Fibroblast of skin of back (primary cell): ENCODE results near the gene FGFBP2. TPM values are rescaled to one million over a fixed set of nuclear protein-coding genes. Genes with fewer than 3 reads are reported as not detected.

Experiments used
- DNase-seq: peaks from one replicate; pipeline ENCODE4 v3.0.0-alpha.2; 2013
- polyA plus RNA-seq, 2 experiments: library from polyadenylated mRNA; unstranded; fragments of 120-200 nt; gene quantifications; one replicate each; pipeline ENCODE4 v1.2.1, GENCODE V29; 2013; ENCODE audit not compliant: insufficient read length in 2 of 2

FGFBP2 gene, protein sequence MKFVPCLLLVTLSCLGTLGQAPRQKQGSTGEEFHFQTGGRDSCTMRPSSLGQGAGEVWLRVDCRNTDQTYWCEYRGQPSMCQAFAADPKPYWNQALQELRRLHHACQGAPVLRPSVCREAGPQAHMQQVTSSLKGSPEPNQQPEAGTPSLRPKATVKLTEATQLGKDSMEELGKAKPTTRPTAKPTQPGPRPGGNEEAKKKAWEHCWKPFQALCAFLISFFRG
- polyA plus RNA-seq (2013, experiment 1 of 2; ENCODE audit: insufficient read length) = not detected
- not detected for polyA plus RNA-seq (2013, experiment 2 of 2; ENCODE audit: insufficient read length)

DNA sequence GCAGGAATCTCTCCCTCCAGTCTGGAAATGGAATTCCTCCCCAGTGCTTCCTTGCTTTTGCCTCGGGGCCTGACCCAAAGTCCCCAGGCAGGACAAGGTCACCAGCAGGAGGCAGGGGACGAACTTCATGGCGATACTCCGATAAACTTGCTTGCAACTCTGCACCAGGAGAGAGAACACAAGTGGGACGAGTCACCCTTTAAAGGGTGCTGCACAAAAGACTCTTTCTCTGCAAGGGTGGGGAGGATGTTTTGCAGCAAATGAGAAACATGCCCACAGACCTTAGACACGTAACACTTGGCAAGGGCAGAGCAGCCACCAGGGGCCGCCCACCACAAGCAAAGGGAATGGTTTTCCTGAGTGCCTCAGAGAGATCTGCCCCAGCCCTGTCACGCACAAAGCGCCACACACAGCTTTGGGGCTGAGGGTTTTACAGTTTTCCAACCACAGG lies at the start of gene FGFBP2:
FGFBP2 (minus strand) TSS at position 175 of the 451 bp plus-strand sequence; CDS start at position 129, 46 bp downstream.
- peak; percentile 61 for DNase-seq

DNA sequence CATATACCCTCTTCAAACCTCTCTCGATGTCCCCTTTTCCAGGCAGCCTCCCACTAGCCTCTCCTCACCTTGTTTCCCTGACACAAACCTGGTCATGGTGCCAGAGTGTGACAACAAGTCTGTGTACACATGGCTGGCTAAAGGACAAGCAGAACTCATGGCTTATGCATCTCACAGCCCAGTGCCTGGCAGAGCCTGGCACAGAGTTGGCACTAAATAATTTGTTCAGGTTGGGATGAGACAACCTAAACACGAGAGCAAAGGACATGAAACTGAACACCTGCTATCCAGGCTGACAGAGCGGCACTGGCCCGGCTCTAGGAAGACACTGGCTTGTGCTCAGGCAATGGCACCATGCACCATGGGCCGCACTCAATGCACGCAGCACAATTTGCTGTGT lies 48.2 kb upstream of the FGFBP2 start:
- DNase-seq = no peak

DNA sequence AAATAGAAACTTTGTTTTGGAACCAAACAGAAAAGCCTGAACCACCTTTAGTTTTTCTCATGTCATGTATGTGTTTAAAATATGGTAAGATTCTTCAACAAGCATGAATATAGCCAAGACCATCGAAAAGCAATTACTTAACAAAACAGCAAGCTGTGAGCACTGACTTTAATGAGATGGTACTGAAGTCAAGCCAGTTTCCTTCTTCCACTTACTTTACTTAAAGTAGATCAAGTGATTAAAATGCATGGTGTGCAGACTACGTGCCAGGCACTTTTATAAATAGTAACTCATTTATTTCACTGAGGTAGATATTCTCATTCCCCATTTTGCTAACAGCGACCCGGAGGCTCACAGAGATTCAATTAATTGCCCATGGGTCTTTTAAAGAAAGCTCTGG lies 46.2 kb upstream of the FGFBP2 start:
- DNase-seq = no peak

DNA sequence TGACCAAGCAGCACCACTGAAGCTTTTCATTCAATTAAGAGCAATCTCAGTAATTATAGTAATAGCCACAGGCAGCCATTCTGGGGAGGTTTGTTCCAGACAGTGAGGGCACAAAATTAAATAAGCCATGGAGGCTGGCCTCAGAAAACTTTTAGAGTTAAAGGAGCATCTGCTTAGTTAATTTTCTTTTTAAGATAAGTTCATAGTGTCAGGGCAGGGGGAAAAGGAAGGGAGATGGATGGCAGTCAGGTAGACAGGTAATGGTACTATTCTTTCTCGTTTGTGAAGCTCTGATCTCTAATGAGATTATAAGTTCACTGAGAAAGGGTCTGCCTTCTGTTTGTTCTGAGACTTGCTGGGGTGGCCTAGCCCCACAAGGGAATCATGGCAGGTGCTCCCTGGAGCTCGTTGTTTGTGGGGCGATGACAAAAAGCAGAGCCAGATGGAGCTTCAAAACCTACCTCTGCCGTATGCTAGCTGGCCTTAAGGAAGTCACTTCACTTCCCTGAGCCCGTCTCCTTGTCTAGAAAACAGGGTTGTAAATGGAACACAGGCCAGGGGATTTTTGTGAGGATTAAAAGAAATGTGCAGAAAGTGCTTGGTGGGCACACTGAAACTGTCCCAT lies 44.6 kb upstream of the FGFBP2 start:
- DNase-seq = no peak

DNA sequence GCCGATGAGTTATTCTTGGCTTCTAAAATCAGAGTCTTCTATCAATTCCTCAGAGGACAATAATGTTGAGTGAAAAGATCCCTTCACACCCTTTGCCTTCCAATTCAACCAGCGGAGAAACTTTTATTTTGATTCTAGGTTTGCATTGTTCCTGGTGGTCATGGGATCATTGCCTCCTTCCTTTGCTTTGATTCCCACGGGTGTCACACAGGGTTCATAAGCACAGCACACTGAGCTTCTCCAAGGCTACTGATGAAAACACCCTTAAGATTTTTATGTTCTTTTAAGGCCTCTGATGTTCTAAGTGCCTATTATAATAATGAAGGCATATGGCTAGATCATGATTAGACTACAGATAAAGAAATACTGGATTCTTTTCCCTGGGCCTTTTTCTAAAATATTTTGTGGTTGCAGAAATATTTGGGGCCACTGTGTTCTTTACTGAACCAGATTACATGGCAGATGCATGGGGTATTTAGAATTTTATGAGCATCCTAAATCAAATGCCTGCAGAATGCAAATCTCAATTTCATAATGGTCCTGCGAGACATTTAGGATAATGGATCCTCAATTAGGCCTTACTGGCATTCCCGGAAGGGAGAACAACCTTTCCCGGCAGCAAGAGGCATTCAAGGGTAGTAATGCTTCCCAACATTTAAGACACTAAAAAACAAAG lies 43.9 kb upstream of the FGFBP2 start:
- DNase-seq = no peak

DNA sequence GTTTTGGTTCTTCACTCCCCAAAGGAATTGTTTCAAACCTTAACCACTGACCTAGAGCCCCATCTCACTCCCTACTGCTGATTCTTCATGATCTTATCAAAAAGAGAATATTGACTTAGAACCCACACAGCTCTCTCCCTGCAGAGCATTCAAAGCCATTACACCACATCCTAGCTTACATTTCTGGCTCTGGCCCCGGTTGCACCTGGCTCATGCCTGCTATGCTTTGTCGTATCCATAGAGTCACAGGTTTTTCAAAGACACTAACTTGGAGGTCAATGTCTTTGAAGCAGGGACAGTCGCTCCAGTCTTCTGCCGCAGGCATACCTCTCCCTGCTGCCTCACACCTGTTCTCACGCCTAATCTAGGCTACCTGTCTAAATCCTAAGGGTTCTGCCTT lies 42.7 kb upstream of the FGFBP2 start:
- DNase-seq = no peak

DNA sequence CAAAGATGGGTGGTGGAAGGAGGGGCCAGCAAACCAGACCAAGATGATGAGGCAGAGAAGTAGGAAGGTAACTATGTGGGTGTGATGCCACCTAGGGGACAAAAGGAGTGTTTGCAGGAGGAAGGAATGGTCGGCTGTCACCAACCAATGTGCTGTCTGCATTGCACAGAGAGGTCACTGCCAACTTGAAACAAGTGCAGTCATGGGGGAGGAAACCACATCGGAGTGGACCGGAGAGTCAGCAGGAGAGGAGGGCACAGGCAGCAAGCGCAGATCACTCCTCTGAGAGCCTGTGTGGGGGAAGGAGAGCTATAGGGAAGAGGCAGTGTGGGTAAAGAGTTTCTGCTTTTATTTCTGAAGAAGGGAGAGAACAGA lies 38.5 kb upstream of the FGFBP2 start:
- peak; percentile 74 for DNase-seq

DNA sequence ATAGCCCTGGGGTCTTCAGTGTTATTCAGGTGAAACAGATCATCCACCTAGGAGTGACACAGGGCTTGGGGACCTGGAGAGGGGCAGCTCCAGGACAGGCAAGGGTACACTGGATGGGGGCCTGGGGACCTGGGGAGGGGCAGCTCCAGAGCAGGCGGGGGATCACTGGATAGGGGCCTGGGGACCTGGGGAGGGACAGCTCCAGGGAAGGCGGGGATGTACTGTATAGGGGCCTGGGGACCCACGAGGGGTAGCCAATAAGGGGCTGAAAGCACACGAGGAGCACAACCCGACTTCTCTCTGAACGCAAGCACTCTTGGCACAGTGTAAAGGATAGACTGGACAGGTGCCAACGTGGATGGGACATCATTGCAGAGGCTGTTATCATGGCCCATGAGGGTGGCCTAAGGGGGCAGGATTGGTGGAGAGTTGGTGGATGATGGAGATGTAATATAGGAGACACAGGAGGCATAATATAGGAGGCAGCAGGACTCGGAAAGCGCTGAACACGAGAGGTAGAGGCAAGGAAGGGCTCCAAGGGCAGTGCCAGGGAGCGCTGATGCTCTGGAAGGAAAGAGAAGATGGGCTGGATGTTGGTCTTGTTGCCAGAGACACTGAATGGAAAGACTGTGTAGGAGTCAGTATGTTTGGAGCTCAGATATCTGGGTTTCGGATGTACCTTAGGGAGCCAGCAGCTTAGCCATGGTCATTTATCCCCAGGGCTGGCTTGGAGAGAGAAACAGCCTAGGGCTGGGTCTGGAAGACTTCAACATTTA lies 37.9 kb upstream of the FGFBP2 start:
- DNase-seq = no peak

DNA sequence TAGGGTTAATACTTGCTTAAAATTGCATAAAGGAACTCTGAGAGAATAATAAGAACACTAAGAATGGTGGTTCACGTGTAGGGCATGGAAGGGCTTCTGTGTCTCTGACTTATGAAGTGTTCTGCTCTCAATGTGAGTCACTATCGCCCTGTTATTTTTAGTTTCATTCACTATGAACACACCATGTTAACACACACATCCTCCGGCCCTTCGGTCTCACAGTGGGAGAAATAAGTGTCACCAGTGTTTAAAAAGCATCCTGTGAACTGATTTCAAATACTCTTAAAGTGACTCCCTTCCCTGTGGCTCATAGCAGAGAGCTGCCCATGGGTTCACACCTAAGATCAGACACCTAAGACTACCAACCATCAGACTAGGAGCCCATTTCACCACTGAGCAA lies 33.8 kb upstream of the FGFBP2 start:
- peak; percentile 8 for DNase-seq

DNA sequence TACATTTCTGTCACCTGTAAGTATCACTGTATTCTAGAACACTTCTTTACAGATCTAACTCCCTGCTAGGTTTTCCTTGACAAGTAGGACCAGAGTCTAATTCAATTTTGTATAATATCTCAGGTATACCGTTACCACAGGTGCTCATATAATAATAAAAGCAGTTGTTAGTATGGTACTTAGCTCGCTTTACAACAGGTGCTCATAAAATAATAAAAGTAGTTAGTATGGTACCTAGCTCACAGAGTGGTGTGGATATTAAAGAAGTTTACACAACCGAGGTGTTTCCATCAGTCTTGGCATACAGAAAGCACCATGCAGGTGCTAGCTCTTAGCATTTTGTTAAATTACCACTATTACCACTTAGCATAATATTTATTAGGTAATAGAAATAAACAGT lies 32.9 kb upstream of the FGFBP2 start:
- no peak for DNase-seq

DNA sequence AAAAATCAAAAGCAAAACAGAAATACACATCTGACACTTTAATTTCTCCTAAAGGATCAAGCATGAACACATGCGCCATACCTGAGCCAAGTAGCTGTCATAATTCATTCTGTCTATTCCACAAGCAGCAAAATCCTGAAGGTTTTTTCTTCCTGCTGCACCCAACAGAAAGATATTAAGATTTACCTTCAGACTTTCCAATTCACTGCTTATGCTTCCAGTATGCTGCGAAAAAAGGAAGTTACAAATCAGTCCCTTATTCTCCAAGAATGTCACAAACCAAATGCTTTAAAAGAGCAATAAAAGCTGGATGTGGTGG lies 29.2 kb upstream of the FGFBP2 start:
- DNase-seq = no peak

DNA sequence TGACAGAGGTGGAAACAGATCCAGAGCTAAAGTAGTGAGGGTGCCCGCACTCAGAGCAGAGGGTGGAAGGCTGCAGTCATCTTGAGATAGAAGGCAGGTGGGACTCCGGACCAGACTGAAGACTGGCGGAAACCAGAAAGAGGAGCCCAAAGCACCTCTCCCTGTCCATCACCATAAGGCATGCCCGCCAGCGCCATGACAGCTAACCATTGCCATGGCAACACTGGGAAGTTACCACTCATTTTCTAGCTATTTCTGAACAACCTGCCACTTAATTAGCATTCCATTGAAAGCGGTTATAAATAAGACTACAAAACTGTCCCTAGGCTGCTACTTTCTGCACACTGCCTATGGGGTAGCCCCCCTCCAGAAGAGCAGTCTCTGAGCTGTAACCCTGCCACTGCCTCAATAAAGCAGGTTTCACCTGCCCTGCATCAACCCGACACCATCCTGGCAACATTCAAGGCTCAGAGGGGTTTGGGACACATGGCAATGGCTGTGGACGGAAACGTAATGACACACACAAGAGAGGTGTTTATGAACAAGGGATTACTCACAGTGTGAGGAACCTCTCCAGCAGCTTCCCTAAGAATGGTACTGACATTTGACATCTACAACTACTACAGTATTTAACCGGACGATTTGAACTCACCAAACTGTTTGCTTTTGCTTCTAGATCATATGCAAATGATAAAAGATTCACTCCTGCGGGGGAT lies 27.8 kb upstream of the FGFBP2 start:
- DNase-seq = no peak

DNA sequence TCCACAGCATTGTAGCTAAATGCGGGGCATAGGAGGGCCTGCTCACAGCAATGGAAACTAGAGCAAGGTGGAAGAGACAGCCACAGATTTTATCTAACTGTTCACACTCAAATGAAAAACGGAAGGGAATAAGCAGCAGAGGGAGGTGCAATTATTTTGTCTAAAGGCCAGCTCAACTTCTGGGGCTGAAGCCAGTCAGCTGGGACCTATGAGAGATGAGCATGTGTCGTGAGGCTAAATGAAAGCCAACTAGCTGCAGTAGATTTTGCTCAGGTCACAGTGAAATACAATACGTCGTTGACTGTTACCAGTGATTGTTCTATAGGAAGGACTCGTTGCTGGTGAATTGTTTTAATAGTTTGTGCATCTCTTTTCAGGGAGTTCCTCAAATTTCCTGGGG lies 26.4 kb upstream of the FGFBP2 start:
- no peak for DNase-seq

DNA sequence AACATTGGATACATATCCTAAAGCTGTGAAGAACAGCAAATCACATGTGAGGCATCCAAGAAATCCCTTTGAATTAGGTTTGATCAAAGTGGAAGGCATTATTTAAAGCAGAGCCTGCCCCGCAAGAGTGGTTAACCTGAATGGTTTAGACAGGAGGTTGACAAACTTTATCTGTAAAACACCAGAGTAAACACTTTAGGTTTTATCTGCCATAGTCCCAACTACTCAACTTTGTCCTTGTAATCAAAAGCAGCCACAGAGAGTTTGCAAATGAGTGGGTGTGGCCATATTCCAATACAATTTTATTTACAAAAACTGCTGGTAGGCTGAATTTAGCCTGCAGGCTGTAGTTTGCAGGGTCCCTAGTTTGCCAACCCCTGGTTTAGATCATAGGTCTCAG lies 25.2 kb upstream of the FGFBP2 start:
- DNase-seq = no peak

DNA sequence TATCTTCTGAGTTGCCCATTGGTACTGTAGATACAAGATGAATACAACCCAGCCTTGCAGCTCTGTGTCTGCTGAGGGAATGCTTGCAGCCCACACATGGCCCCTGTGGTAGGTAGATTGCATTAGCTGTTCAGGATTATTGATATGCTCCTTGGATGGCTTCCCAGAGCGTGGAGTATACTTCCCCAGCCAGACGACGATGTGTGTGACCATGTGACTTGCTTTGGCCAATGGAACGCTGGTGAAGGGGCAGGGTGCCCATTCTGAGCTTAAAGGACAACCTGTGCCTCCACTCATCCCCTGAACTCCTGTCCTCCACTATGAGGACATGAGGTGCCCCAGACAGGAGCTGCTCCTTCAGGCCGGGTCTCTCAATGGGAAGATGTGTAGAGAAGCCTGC lies 23.9 kb upstream of the FGFBP2 start:
- no peak for DNase-seq

DNA sequence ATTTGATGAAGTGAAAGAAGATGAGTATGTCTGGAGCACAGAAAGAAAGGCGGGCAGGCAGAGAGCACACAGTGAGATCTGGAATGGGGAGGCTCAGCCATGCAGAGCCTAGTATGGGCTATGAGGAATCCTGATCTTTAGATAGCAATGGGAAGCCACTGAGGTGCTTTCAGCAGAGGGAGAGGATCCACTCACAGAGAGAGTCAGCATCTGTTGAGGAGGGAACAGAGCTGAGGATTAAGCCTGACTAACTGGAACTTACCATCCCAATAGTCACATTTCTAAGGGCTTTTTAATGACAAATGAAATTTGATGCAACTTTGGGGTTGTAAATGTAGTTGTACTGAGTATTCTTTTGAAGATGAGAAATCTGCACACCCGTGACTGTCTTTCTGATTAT lies 20.6 kb upstream of the FGFBP2 start:
- DNase-seq = no peak

DNA sequence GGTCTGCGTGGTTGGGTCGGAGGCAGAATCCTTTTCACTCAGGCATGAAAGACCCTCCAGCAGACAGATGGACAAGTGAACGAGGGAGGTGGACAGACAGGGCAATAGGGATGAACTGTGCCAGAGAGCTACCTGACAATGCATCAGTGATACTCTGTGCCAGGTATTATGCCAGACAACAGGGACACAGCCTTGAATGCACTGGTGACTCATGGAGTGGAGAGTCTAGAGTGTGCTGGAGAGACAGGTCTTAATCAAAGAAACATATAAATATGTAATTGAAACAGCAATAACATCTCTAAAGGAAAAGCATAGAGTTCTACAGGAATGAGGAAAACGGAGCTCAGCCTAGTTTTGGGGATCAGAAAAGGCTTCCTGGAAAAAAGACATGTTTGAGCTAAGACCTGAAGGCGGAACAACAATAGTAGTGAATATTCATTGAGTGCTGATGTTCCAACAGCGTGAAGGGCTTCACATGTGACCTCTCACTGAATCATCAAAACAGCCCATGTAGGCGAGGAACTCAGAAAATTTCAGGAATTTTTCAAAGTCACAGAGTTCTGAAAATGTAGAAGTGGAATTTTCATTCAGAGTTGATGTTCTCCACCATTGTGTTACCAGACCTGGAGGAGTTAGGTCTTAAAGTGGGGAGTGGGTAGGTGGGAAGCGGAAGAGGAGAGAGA lies 20.0 kb upstream of the FGFBP2 start:
- DNase-seq = peak; percentile 42

DNA sequence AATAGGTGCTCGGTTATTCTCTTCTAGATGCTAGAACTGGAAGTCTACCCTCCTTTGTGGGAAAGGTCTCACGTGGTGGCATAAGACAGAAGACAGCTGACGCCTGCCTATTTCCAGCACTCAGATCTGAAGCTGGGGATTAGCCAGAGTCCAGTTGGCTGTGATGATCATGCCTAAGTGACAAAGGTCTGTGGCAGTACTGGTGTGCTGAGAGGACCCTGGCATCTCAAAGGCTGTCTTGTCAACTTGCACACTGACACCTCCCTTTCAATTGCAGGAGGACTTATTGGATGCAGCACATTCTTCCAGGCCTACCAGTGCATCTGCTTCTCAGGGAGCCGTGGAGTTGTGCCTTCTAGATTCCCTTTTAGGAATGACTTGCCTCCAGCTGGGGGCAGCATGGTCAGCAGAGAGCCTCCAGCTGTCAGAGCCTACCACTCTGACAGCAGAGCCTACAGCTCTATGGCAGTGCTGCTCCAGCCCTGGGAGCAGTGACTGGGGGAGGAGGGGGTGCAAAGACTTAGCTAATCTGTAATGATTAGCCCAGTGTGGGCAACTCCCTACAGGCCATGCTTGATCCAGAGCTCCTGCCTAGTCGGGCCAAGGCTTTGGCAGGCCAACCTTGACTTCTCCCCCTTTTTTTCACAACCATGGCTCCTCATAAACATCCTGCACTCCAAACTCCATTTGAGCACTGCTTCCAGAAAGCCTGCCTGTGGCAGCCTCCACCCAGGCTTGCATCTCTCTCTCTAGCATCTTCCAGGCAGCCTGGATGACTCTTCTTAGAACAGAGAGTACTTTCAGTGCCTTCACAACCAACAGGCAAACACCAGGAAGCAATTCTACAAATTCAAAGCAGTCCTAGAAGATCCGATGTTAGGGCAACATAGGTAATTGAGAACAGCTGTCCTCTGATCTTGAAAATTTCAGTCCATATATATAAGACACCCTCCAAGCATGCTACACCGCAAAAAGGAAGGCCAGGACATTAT lies 13.8 kb upstream of the FGFBP2 start:
- no peak for DNase-seq

DNA sequence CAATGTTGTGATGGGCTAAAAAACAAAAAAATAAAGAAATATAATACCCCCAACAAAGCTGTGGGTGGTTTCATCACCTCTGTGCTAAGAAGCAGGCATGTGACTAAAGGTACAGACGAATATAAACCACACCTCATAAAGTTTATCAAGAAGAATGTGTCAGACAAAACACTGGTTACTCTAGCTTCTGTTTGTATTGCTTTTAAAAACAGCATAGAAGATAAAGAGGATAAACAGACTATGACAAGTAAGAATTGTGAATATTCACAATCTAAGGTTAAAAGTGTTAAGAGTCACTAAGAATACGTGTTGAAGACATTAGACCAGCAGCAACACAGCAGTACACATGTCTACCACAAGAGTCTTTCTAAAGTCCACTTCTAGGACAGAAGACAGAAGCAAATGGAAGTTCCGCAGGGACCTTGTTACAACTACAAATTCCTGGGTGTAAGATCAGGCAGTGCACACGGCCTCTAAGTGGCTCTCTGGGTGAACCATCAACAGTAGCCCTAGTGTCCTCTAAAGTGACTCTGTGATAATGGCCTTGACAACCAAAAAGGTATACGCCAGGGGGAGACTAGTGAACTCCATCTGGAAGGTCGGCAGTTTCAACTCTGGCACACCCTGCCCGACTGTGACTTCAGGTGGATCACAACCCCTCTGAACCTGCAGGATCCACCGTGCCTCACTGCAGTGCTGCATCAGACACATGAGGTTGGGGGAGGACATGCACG lies 8.3 kb upstream of the FGFBP2 start:
- DNase-seq = no peak
